Karpas-422 (cell line): ENCODE measurements around the gene GLRA2. TPM values are rescaled to one million over a fixed set of nuclear protein-coding genes. Genes with fewer than 3 reads are reported as not detected.

Experiments
- DNase-seq: peaks from one replicate; pipeline ENCODE4 v3.0.0-alpha.2; 2015
- H2AFZ ChIP-seq: fragments of 200-600 bp; sonication (generic); 2 replicates; pipeline ENCODE4 v1.6.1; 2014; ENCODE audit warnings: antibody characterized with exemption, low read length, mixed read lengths
- H3K27ac ChIP-seq: fragments of 200-600 bp; sonication (generic); 2 replicates; pipeline ENCODE4 v1.5.1; 2014; ENCODE audit warnings: mild to moderate bottlenecking, low read length, moderate library complexity
- H3K27me3 ChIP-seq: fragments of 200-600 bp; sonication (generic); 2 replicates; pipeline ENCODE4 v1.6.1; 2014; ENCODE audit warnings: low read length, mixed read lengths
- H3K36me3 ChIP-seq: fragments of 200-600 bp; sonication (generic); 2 replicates; pipeline ENCODE4 v1.6.1; 2014; ENCODE audit warnings: low read length, mixed read lengths; ENCODE audit not compliant: insufficient read depth
- H3K4me1 ChIP-seq: fragments of 200-600 bp; sonication (generic); 2 replicates; pipeline ENCODE4 v1.6.1; 2014; ENCODE audit warnings: mild to moderate bottlenecking, low read length, mixed read lengths
- H3K4me2 ChIP-seq: fragments of 200-600 bp; sonication (generic); 2 replicates; pipeline ENCODE4 v1.6.1; 2014; ENCODE audit warnings: low read length, low read depth, mild to moderate bottlenecking; ENCODE audit not compliant: poor library complexity, severe bottlenecking
- H3K4me3 ChIP-seq: fragments of 200-600 bp; sonication (generic); 2 replicates; pipeline ENCODE4 v1.5.1; 2014; ENCODE audit warnings: mild to moderate bottlenecking, antibody characterized with exemption, low read length, mixed read lengths
- H3K79me2 ChIP-seq: fragments of 200-600 bp; sonication (generic); 2 replicates; pipeline ENCODE4 v1.6.1; 2014; ENCODE audit warnings: mild to moderate bottlenecking, low read length, mixed read lengths
- H3K9ac ChIP-seq: fragments of 200-600 bp; sonication (generic); 2 replicates; pipeline ENCODE4 v1.6.0; 2014; ENCODE audit warnings: low read length
- H3K9me2 ChIP-seq: fragments of 200-600 bp; sonication (generic), shearing (Covaris generic); replicated peaks from 2 replicates; pipeline ENCODE4 v1.6.0; 2014; ENCODE audit warnings: mild to moderate bottlenecking, low read length, moderate library complexity; ENCODE audit not compliant: insufficient read depth
- H3K9me3 ChIP-seq: fragments of 300-700, 200-600 bp; sonication (generic); 2 replicates; pipeline ENCODE4 v1.6.1; 2014; ENCODE audit warnings: low read length, mixed read lengths
- H4K20me1 ChIP-seq: fragments of 200-600 bp; sonication (generic); 2 replicates; pipeline ENCODE4 v1.6.1; 2014; ENCODE audit warnings: mild to moderate bottlenecking, antibody characterized with exemption, low read length, low read depth; ENCODE audit not compliant: insufficient read depth
- total RNA-seq: library from RNA; depleted of rRNA; stranded (reverse); fragments of >200 nt; shearing (Covaris generic); gene quantifications from 2 replicates; pipeline ENCODE4 v1.2.3, GENCODE V29; 2014; ENCODE audit warnings: low replicate concordance; rRNA removed

The GLRA2 gene
- not detected in 2 replicates for total RNA-seq

GRCh38 chrX:14529290-14529989, at the start of gene GLRA2:
GLRA2 (plus strand) TSS chrX:14529536; CDS start chrX:14530058, 522 bp downstream.
- H3K4me3 ChIP-seq: no peak within 1 kb of the TSS
- no peak within 1 kb of the TSS for H3K27ac ChIP-seq
- H3K27me3 ChIP-seq: no peaks in the 10 kb centered on the region
- H2AFZ ChIP-seq: no peak within 1 kb of the TSS
- H3K9me3 ChIP-seq: no peaks in the 10 kb centered on the region
- H4K20me1 ChIP-seq: no peaks in the 10 kb centered on the region
- no peaks in the 10 kb centered on the region for H3K79me2 ChIP-seq
- no peaks in the 10 kb centered on the region for H3K9me2 ChIP-seq
- no peaks in the 10 kb centered on the region for H3K36me3 ChIP-seq
- H3K4me1 ChIP-seq: no peaks in the 10 kb centered on the region; the same call in 1 of the 2 replicates
- peak; percentile 59 for DNase-seq
- H3K4me2 ChIP-seq: peak within 1 kb of the TSS; percentile 26
- H3K9ac ChIP-seq: no peak within 1 kb of the TSS

- no peaks in the 10 kb centered on the region for H3K79me2 ChIP-seq
- H3K9me3 ChIP-seq: no peaks in the 10 kb centered on the region
- H3K9me2 ChIP-seq: no peaks in the 10 kb centered on the region
- H3K27ac ChIP-seq: no peak overlapping the region
- no peaks in the 10 kb centered on the region for H3K36me3 ChIP-seq
- DNase-seq: no peak
- H4K20me1 ChIP-seq: no peaks in the 10 kb centered on the region
- H3K9ac ChIP-seq: no peak overlapping the region
- no peak overlapping the region for H2AFZ ChIP-seq
- no peak overlapping the region for H3K4me2 ChIP-seq
- no peaks in the 10 kb centered on the region for H3K4me1 ChIP-seq
- H3K4me3 ChIP-seq: no peak overlapping the region
- no peaks in the 10 kb centered on the region for H3K27me3 ChIP-seq
Measured at GRCh38 chrX:14489437-14489836, 39.9 kb upstream of the GLRA2 start.

GRCh38 chrX:14491689-14492088, 37.6 kb upstream of the GLRA2 start:
- no peak overlapping the region for H3K4me2 ChIP-seq
- no peaks in the 10 kb centered on the region for H3K9me3 ChIP-seq
- H3K9me2 ChIP-seq: no peaks in the 10 kb centered on the region
- H3K9ac ChIP-seq: no peak overlapping the region
- no peaks in the 10 kb centered on the region for H3K36me3 ChIP-seq
- no peaks in the 10 kb centered on the region for H3K79me2 ChIP-seq
- no peaks in the 10 kb centered on the region for H4K20me1 ChIP-seq
- DNase-seq: no peak
- H3K4me3 ChIP-seq: no peak overlapping the region
- H3K4me1 ChIP-seq: no peaks in the 10 kb centered on the region
- no peak overlapping the region for H3K27ac ChIP-seq
- H2AFZ ChIP-seq: no peak overlapping the region
- no peaks in the 10 kb centered on the region for H3K27me3 ChIP-seq

GRCh38 chrX:14496674-14497073, 32.7 kb upstream of the GLRA2 start:
- no peak overlapping the region for H3K9ac ChIP-seq
- no peaks in the 10 kb centered on the region for H3K9me2 ChIP-seq
- H3K4me2 ChIP-seq: no peak overlapping the region
- H3K27ac ChIP-seq: no peak overlapping the region
- no peak overlapping the region for H2AFZ ChIP-seq
- H3K4me3 ChIP-seq: no peak overlapping the region
- no peaks in the 10 kb centered on the region for H3K4me1 ChIP-seq
- DNase-seq: no peak
- no peaks in the 10 kb centered on the region for H3K27me3 ChIP-seq
- H3K36me3 ChIP-seq: no peaks in the 10 kb centered on the region
- no peaks in the 10 kb centered on the region for H4K20me1 ChIP-seq
- H3K9me3 ChIP-seq: no peaks in the 10 kb centered on the region
- H3K79me2 ChIP-seq: no peaks in the 10 kb centered on the region

GRCh38 chrX:14497184-14497666, 32.1 kb upstream of the GLRA2 start:
- Histone ChIP-seq H3K4me3 (no peak overlapping the region), H4K20me1 (no peaks in the 10 kb centered on the region), H3K79me2 (no peaks in the 10 kb centered on the region), H3K4me2 (peak overlapping the region; percentile 44), H3K9ac (no peak overlapping the region), H3K4me1 (no peaks in the 10 kb centered on the region), H3K9me2 (no peaks in the 10 kb centered on the region), H3K9me3 (no peaks in the 10 kb centered on the region), H3K27ac (no peak overlapping the region), H3K36me3 (no peaks in the 10 kb centered on the region), H2AFZ (no peak overlapping the region), H3K27me3 (no peaks in the 10 kb centered on the region)
- no peak for DNase-seq

GRCh38 chrX:14501327-14501726, 28.0 kb upstream of the GLRA2 start:
- Histone ChIP-seq H4K20me1 (no peaks in the 10 kb centered on the region), H3K9me3 (no peaks in the 10 kb centered on the region), H2AFZ (no peak overlapping the region), H3K4me1 (no peaks in the 10 kb centered on the region), H3K27ac (no peak overlapping the region), H3K27me3 (no peaks in the 10 kb centered on the region), H3K9me2 (no peaks in the 10 kb centered on the region), H3K4me3 (no peak overlapping the region), H3K36me3 (no peaks in the 10 kb centered on the region), H3K4me2 (no peak overlapping the region), H3K9ac (no peak overlapping the region), H3K79me2 (no peaks in the 10 kb centered on the region)
- no peak for DNase-seq

- Histone ChIP-seq H4K20me1 (no peaks in the 10 kb centered on the region), H3K4me3 (no peak overlapping the region), H2AFZ (no peak overlapping the region), H3K4me2 (no peak overlapping the region), H3K9me3 (no peaks in the 10 kb centered on the region), H3K4me1 (no peaks in the 10 kb centered on the region), H3K79me2 (no peaks in the 10 kb centered on the region), H3K9ac (no peak overlapping the region), H3K27ac (no peak overlapping the region), H3K9me2 (no peaks in the 10 kb centered on the region), H3K27me3 (no peaks in the 10 kb centered on the region), H3K36me3 (no peaks in the 10 kb centered on the region)
- DNase-seq: no peak
Measured at GRCh38 chrX:14504960-14505538, 24.3 kb upstream of the GLRA2 start.

GRCh38 chrX:14505648-14506047, 23.7 kb upstream of the GLRA2 start:
- no peak overlapping the region for H3K27ac ChIP-seq
- H3K4me1 ChIP-seq: no peaks in the 10 kb centered on the region
- H2AFZ ChIP-seq: no peak overlapping the region
- no peak overlapping the region for H3K4me2 ChIP-seq
- H3K79me2 ChIP-seq: no peaks in the 10 kb centered on the region
- H3K27me3 ChIP-seq: no peaks in the 10 kb centered on the region
- DNase-seq: no peak
- no peaks in the 10 kb centered on the region for H3K9me3 ChIP-seq
- H3K9ac ChIP-seq: no peak overlapping the region
- no peaks in the 10 kb centered on the region for H3K36me3 ChIP-seq
- no peaks in the 10 kb centered on the region for H3K9me2 ChIP-seq
- no peaks in the 10 kb centered on the region for H4K20me1 ChIP-seq
- H3K4me3 ChIP-seq: no peak overlapping the region
